HEK293T (cell line): ENCODE measurements around the gene STXBP5.

Source experiments
- HDGF ChIP-seq: fragments of 450-650 bp; IDR thresholded peaks from 2 replicates; pipeline ENCODE4 v1.6.1; 2017; ENCODE audit warnings: antibody characterized with exemption, borderline replicate concordance
- NFRKB ChIP-seq: fragments of 450-650 bp; IDR thresholded peaks from 2 replicates; pipeline ENCODE4 v1.6.1; 2016; ENCODE audit warnings: mild to moderate bottlenecking, moderate library complexity

DNA sequence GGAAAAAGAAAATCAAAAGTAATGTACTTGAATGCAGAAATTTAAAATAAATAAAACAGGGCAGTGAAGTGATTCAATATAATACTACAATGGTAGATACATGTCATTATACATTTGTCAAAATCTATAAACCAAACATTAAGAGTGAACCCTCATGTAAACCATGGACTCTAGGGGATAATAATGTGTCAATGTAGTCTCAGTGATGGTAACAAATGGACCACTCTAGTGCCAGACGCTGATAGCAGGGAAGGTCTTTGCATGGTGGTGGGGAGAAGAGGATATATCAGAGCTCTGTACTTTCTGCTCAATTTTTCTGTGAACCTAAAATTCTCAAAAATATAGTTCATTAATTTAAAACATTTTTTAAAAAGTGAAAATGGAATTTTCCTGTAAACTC lies 19.8 kb upstream of the STXBP5 start:
- TF ChIP-seq HDGF (no peak), NFRKB (no peak)
